Epithelial cell of proximal tubule (primary cell): Measurements from ENCODE around the gene USP8. TPM values are rescaled to one million over a fixed set of nuclear protein-coding genes. Genes with fewer than 3 reads are reported as not detected.

Source experiments
- DNase-seq: peaks from one replicate; pipeline ENCODE4 v3.0.0-alpha.2; 2011; ENCODE audit warnings: low read depth
- H3K4me3 ChIP-seq: 2 replicates; pipeline ENCODE4 v1.5.1; 2011; ENCODE audit warnings: low read depth, mild to moderate bottlenecking, low read length
- CTCF ChIP-seq: conservative IDR thresholded peaks from 2 replicates; pipeline ENCODE4 v1.5.1; 2012; ENCODE audit warnings: low read depth, mild to moderate bottlenecking, low read length
- total RNA-seq: library from RNA; depleted of rRNA; stranded (reverse); fragments of >200 nt; gene quantifications from 2 replicates; pipeline ENCODE4 v1.2.3, GENCODE V29; 2015

The USP8 gene
- total RNA-seq, 1 donor from 2014 or later = 35.1 TPM

GRCh38 chr15:50531766-50532165 is 107.6 kb downstream of the USP8 start:
- no peak overlapping the region for H3K4me3 ChIP-seq
- no peak for DNase-seq
- TF ChIP-seq CTCF = no peak

GRCh38 chr15:50542887-50543210 is 118.6 kb downstream of the USP8 start:
- no peak for DNase-seq
- TF ChIP-seq CTCF = no peak
- no peak overlapping the region for H3K4me3 ChIP-seq

- no peak overlapping the region for H3K4me3 ChIP-seq
- no peak for TF ChIP-seq CTCF
- no peak for DNase-seq
These were observed 119.4 kb downstream of the USP8 start for GRCh38 chr15:50543556-50543955.

- no peak for TF ChIP-seq CTCF
- DNase-seq = no peak
These were observed 120.2 kb downstream of the USP8 start for GRCh38 chr15:50544368-50544767.

GRCh38 chr15:50546566-50546965 is 122.4 kb downstream of the USP8 start, which contains the start of gene USP50:
USP50 (minus strand) TSS chr15:50546666; CDS start chr15:50546525, 141 bp downstream.
- TF ChIP-seq CTCF = no peak

More at GRCh38 chr15:50544368-50544767, 120.2 kb downstream of the USP8 start:
- no peak overlapping the region for H3K4me3 ChIP-seq

GRCh38 chr15:50549326-50549725 is 125.1 kb downstream of the USP8 start:
- no peak for DNase-seq
- H3K4me3 ChIP-seq = no peak overlapping the region
- TF ChIP-seq CTCF = no peak

More at GRCh38 chr15:50546566-50546965, 122.4 kb downstream of the USP8 start, which contains the start of gene USP50:
- no peak for DNase-seq
- H3K4me3 ChIP-seq = no peak within 1 kb of the TSS

- no peak for TF ChIP-seq CTCF
- DNase-seq = no peak
- H3K4me3 ChIP-seq = no peak overlapping the region
These were observed 128.0 kb downstream of the USP8 start for GRCh38 chr15:50552238-50552637.
